ENCODE measurements around the gene TVP23A.
A peak's percentile ranks its signal among the peaks of the same experiment; 100 is the strongest.
"Not testable (repeated sequence)": the region's sequence is repeated elsewhere in the genome, so short reads cannot be mapped to it uniquely, and the experiment has no call there.

TVP23A gene

DNA sequence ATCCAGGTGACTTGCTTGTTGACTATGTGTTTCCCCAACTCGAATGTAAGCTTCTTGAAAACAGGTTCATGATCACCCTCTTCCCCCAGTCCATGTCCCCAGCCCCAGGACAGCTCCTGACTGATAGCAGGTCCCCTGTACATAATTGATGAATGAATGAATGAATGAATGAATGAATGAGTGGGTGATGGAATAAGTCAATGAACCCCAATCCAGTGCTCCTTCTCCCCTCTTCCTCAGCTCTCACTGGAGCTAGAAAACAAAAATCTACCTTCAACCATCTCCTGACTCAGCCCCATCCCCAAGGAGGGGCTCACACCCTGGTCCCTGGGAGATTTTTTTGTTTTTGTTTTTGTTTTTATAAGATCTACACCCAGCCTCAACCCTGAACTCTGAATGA lies 16.2 kb upstream of the TVP23A start:
- H3K9me3 ChIP-seq (ENCODE audit: control insufficient read depth, low read length), result no peaks in the 10 kb centered on the region
- H3K27me3 ChIP-seq (ENCODE audit: control insufficient read depth, insufficient read depth, low read length), result no peaks in the 10 kb centered on the region
- H3K9ac ChIP-seq, result no peak overlapping the region
- H3K36me3 ChIP-seq (ENCODE audit: control insufficient read depth, insufficient read depth, low read length), result no peaks in the 10 kb centered on the region
- peaks cover 2% of the 10 kb centered on the region for H3K4me1 ChIP-seq
- TF ChIP-seq, protein P1, sequence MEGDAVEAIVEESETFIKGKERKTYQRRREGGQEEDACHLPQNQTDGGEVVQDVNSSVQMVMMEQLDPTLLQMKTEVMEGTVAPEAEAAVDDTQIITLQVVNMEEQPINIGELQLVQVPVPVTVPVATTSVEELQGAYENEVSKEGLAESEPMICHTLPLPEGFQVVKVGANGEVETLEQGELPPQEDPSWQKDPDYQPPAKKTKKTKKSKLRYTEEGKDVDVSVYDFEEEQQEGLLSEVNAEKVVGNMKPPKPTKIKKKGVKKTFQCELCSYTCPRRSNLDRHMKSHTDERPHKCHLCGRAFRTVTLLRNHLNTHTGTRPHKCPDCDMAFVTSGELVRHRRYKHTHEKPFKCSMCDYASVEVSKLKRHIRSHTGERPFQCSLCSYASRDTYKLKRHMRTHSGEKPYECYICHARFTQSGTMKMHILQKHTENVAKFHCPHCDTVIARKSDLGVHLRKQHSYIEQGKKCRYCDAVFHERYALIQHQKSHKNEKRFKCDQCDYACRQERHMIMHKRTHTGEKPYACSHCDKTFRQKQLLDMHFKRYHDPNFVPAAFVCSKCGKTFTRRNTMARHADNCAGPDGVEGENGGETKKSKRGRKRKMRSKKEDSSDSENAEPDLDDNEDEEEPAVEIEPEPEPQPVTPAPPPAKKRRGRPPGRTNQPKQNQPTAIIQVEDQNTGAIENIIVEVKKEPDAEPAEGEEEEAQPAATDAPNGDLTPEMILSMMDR (IDR thresholded peaks at IDR 0.05), result no peak
- no peak overlapping the region for H3K4me3 ChIP-seq (ENCODE audit: low read depth, low read length)
- H2AFZ ChIP-seq, result no peak overlapping the region
- H3K27ac ChIP-seq, result no peak overlapping the region
- no peak overlapping the region for H3K4me2 ChIP-seq (ENCODE audit: low read length)
- no peaks in the 10 kb centered on the region for H3K79me2 ChIP-seq

DNA sequence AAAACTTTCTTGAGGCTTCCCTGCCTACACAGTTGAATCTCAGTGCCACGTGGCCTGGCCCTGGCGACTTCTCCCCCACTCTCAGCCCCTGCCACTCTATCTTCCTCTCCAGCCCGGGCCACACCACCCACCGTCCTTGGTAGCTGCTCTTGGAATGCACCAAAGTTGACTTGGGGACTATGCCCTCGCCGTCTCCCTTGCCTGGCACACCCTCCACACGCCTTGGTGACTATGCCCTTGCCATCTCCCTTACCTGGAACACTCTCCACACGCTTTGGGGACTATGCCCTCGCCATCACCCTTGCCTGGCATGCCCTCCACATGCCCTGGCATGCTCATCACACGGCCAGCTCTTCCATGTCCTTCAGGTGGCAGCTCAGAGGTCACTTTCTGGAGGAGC lies 15.5 kb upstream of the TVP23A start:
- Histone ChIP-seq H3K9me3 (ENCODE audit: control insufficient read depth, low read length) (no peaks in the 10 kb centered on the region), H3K4me3 (ENCODE audit: low read depth, low read length) (no peak overlapping the region), H3K9ac (no peak overlapping the region), H3K4me1 (peaks cover 8% of the 10 kb centered on the region), H3K79me2 (no peaks in the 10 kb centered on the region), H3K27ac (no peak overlapping the region), H3K36me3 (ENCODE audit: control insufficient read depth, insufficient read depth, low read length) (no peaks in the 10 kb centered on the region), H3K27me3 (ENCODE audit: control insufficient read depth, insufficient read depth, low read length) (no peaks in the 10 kb centered on the region), H2AFZ (no peak overlapping the region), H3K4me2 (ENCODE audit: low read length) (no peak overlapping the region)
- TF ChIP-seq, protein P1 (IDR thresholded peaks at IDR 0.05), result no peak

DNA sequence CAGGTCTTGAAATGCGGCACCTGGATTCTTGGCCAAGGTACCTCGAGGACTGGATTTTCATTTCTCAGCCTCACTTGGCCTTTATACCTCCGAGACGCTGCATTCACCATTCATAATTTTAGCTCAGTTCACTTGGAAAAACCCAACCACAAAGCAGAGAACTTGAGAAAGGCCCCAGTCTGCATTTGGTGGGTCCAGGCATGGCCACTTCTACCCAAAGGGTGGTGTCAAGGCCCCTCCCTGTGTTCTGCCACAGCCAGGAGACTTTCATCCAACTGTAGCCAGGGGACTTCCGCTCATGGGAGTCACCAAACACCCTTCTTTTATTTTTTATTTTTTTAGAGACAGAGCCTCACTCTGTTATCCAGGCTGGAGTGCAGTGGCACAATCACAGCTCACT lies 14.7 kb upstream of the TVP23A start:
- no peaks in the 10 kb centered on the region for H3K79me2 ChIP-seq
- no peak overlapping the region for H3K9ac ChIP-seq
- H3K4me3 ChIP-seq (ENCODE audit: low read depth, low read length), result no peak overlapping the region
- peaks cover 16% of the 10 kb centered on the region for H3K4me1 ChIP-seq
- no peak overlapping the region for H3K4me2 ChIP-seq (ENCODE audit: low read length)
- no peak overlapping the region for H3K27ac ChIP-seq
- H3K27me3 ChIP-seq (ENCODE audit: control insufficient read depth, insufficient read depth, low read length), result no peaks in the 10 kb centered on the region
- H3K9me3 ChIP-seq (ENCODE audit: control insufficient read depth, low read length), result no peaks in the 10 kb centered on the region
- no peaks in the 10 kb centered on the region for H3K36me3 ChIP-seq (ENCODE audit: control insufficient read depth, insufficient read depth, low read length)
- H2AFZ ChIP-seq, result no peak overlapping the region
- TF ChIP-seq, protein P1 (IDR thresholded peaks at IDR 0.05), result no peak

DNA sequence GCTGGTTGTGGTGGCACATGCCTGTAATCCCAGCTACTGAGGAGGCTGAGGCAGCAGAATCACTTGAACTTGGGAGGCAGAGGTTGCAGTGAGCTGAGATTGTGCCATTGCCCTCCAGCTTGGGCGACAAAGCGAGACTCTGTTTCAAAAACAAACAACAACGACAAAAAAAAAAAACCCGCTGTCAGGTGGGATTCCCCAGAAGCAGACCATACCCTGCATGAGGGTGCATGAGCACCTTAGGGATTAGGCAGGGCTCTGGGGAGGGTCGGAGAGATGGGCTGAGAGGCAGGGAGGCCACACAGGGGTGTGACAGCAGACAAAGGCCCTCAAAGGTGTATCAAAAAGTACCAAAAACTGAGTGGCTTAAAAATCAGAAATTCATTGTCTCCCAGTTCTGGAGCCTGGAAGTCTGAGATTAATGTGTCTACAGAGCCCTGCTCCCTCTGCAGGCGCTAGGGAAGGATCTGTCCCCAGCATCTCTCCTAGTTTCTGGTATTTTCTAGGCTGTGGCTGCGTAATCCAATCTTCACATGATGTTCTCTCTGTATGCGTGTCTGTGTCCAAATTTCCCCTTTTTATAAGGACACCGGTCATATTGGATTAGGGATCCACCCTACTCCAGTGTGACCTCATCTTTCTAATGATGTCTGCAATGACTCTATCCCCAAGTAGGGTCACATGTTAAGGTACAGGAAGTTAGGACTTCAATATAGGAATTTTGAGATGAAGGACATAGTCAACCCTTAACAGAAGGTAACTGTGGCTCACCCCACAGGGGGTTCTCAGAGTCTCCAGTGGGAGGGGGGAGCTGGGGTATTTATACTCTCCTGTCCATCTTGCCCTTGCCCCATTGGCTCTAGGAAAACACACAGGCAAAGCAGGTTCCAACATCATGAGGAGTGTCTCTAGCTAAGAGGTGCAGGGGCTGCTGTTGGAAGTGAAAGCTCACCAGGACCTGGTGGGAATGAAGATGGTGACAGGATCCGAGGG lies 13.6 kb upstream of the TVP23A start:
- Histone ChIP-seq H3K9me3 (ENCODE audit: control insufficient read depth, low read length) (no peaks in the 10 kb centered on the region), H3K4me2 (ENCODE audit: low read length) (no peak overlapping the region), H3K36me3 (ENCODE audit: control insufficient read depth, insufficient read depth, low read length) (no peaks in the 10 kb centered on the region), H2AFZ (no peak overlapping the region), H3K27me3 (ENCODE audit: control insufficient read depth, insufficient read depth, low read length) (no peaks in the 10 kb centered on the region), H3K9ac (no peak overlapping the region), H3K4me3 (ENCODE audit: low read depth, low read length) (no peak overlapping the region), H3K4me1 (peaks cover 20% of the 10 kb centered on the region), H3K27ac (no peak overlapping the region), H3K79me2 (no peaks in the 10 kb centered on the region)
- TF ChIP-seq, protein P1 (IDR thresholded peaks at IDR 0.05), result no peak

DNA sequence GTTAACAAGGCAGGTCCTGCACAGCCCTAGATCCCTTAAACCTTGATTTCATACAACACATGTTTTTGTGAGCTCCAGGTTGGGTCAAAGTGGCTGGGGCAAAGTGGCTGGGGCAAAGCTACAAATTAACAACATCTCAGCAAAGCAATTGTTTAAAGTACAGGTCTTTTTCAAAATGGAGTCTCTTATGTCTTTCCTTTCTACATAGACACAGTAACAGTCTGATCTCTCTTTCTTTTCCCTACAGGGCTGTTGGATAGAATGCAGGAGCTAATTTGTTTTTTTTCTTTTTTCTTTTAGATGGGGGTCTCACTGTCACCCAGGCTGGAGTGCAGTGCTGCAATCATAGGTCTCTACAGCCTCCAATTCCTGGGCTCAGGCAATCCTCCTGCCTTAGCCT lies 11.6 kb upstream of the TVP23A start:
- H3K79me2 ChIP-seq; H3K4me3 ChIP-seq (ENCODE audit: low read depth, low read length); H3K27me3 ChIP-seq (ENCODE audit: control insufficient read depth, insufficient read depth, low read length); H2AFZ ChIP-seq; H3K27ac ChIP-seq; H3K4me2 ChIP-seq (ENCODE audit: low read length); H3K9ac ChIP-seq; H3K36me3 ChIP-seq (ENCODE audit: control insufficient read depth, insufficient read depth, low read length); H3K9me3 ChIP-seq (ENCODE audit: control insufficient read depth, low read length): not testable (repeated sequence)
- peaks cover 20% of the 10 kb centered on the region for H3K4me1 ChIP-seq

DNA sequence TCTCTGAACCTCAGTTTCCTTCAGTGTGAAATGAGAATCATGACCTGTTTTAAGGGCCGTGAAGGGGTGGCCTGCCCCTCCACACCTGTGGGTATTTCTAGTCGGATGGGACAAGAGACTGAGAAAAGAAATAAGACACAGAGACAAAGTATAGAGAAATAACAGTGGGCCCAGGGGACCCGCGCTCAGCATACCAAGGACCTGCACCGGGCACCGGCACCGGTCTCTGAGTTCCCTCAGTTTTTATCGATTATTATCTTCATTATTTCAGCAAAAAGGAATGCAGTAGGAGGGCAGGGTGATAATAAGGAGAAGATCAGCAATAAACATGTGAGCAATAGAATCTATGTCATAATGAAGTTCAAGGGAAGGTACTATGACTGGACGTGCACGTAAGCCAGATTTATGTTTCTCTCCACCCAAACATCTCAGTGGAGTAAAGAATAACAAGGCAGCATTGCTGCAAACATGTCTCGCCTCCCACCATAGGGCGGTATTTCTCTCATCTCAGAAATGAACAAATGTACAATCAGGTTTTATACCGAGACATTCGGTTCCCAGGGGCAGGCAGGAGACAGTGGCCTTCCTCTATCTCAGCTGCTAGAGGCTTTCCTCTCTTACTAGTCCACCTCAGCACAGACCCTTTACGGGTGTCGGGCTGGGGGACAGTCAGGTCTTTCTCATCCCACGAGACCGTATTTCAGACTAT lies 10.9 kb upstream of the TVP23A start:
- Histone ChIP-seq H3K4me1 (peaks cover 20% of the 10 kb centered on the region), H3K4me2 (ENCODE audit: low read length) (peak overlapping the region; percentile 66), H2AFZ (peak overlapping the region; percentile 85), H3K27ac (peak overlapping the region; percentile 82)
- H3K9ac ChIP-seq; H3K36me3 ChIP-seq (ENCODE audit: control insufficient read depth, insufficient read depth, low read length); H3K27me3 ChIP-seq (ENCODE audit: control insufficient read depth, insufficient read depth, low read length); H3K4me3 ChIP-seq (ENCODE audit: low read depth, low read length); H3K9me3 ChIP-seq (ENCODE audit: control insufficient read depth, low read length); H3K79me2 ChIP-seq: not testable (repeated sequence)
